Liver (tissue), 9 donors: ENCODE measurements around the gene MAP3K9. TPM values are rescaled to one million over a fixed set of nuclear protein-coding genes. Genes with fewer than 3 reads are reported as not detected.
A peak's percentile ranks its signal among the peaks of the same experiment; 100 is the strongest.

ENCODE experiments used
- DNase-seq: peaks from one replicate; pipeline ENCODE4 v3.0.0-alpha.2; 2017; ENCODE audit warnings: low spot score
- H3K27ac ChIP-seq, 2 donors: one replicate each; pipeline ENCODE4 v1.7.0; 2013; ENCODE audit warnings: inconsistent platforms in 2 of 2, low read length in 2 of 2, control low read depth in 1 of 2, low read depth in 1 of 2, mild to moderate bottlenecking in 1 of 2
- H3K27me3 ChIP-seq, 4 donors: one replicate each; pipeline versions ENCODE4 v1.6.1 to v1.7.0; 2013; ENCODE audit warnings: low read length in 3 of 4, inconsistent platforms in 1 of 4, mild to moderate bottlenecking in 1 of 4, moderate library complexity in 1 of 4; ENCODE audit not compliant: control insufficient read depth in 4 of 4, insufficient read depth in 4 of 4
- H3K36me3 ChIP-seq, 4 donors: one replicate each; pipeline versions ENCODE4 v1.6.1 to v1.7.0; 2013; ENCODE audit warnings: low read length in 3 of 4, mild to moderate bottlenecking in 3 of 4, low read depth in 1 of 4, moderate library complexity in 1 of 4; ENCODE audit not compliant: control insufficient read depth in 4 of 4, insufficient read depth in 3 of 4
- H3K4me1 ChIP-seq, 4 donors: one replicate each; pipeline versions ENCODE4 v1.6.1 to v1.7.0; 2013; ENCODE audit warnings: low read length in 3 of 4, mild to moderate bottlenecking in 3 of 4, moderate library complexity in 1 of 4; ENCODE audit not compliant: control insufficient read depth in 4 of 4, insufficient read depth in 4 of 4
- H3K4me3 ChIP-seq, 3 donors: one replicate each; pipeline versions ENCODE4 v1.6.1 to v1.7.0; 2013; ENCODE audit warnings: low read length in 3 of 3, control low read depth in 1 of 3, low read depth in 1 of 3, mild to moderate bottlenecking in 1 of 3
- H3K9ac ChIP-seq, 2 donors: one replicate each; pipeline ENCODE4 v1.7.0; 2013; ENCODE audit warnings: low read length in 2 of 2, mild to moderate bottlenecking in 2 of 2, moderate library complexity in 2 of 2, control low read depth in 1 of 2, low read depth in 1 of 2
- H3K9me3 ChIP-seq, 4 donors: one replicate each; pipeline versions ENCODE4 v1.6.1 to v1.7.0; 2013; ENCODE audit warnings: low read length in 3 of 4; ENCODE audit not compliant: control insufficient read depth in 4 of 4
- EGR1 ChIP-seq, 2 donors: IDR thresholded peaks; 2 replicates each; pipeline ENCODE4 v1.6.1; 2016 to 2018; ENCODE audit warnings: antibody characterized with exemption in 2 of 2, low read depth in 2 of 2
- FOXA1 ChIP-seq: IDR thresholded peaks from 2 replicates; pipeline ENCODE4 v1.6.1; 2016; ENCODE audit warnings: antibody characterized with exemption
- FOXA2 ChIP-seq: IDR thresholded peaks from 2 replicates; pipeline ENCODE4 v1.6.1; 2016; ENCODE audit warnings: antibody characterized with exemption
- JUND ChIP-seq, 2 donors: IDR thresholded peaks; 2 replicates each; pipeline ENCODE4 v1.6.1; 2016; ENCODE audit warnings: antibody characterized with exemption in 2 of 2
- NR2F2 ChIP-seq: IDR thresholded peaks from 2 replicates; pipeline ENCODE4 v1.6.1; 2016; ENCODE audit warnings: antibody characterized with exemption
- RAD21 ChIP-seq, 2 donors: IDR thresholded peaks; 2 replicates each; pipeline ENCODE4 v1.6.1; 2016; ENCODE audit warnings: antibody characterized with exemption in 2 of 2, mild to moderate bottlenecking in 2 of 2
- RXRA ChIP-seq, 2 donors: IDR thresholded peaks; 2 replicates each; pipeline ENCODE4 v1.6.1; 2017 to 2018; ENCODE audit warnings: antibody characterized with exemption in 2 of 2, mild to moderate bottlenecking in 1 of 2
- TAF1 ChIP-seq: conservative IDR thresholded peaks from 2 replicates; pipeline ENCODE4 v1.6.1; 2016; ENCODE audit warnings: antibody characterized with exemption, mild to moderate bottlenecking
- YY1 ChIP-seq: IDR thresholded peaks from 2 replicates; pipeline ENCODE4 v1.6.1; 2016; ENCODE audit warnings: antibody characterized with exemption, mild to moderate bottlenecking
- WGBS: extraction: QIAGEN DNeasy Blood & Tissue Kit; methylation state at CpG from one replicate; pipeline ENCODE4 v1.1.7; 2013; 5-methylcytosine and 5-hydroxymethylcytosine counted together
- polyA plus RNA-seq, 2 donors: library from polyadenylated mRNA; stranded (reverse) in 1 of 2; unstranded in 1 of 2; fragments of 200-250 nt in 1 of 2; fragments of >200 nt in 1 of 2; fragmentation: Nextera tagmentation in 1 of 2; extraction: Ambion mirVana in 1 of 2; gene quantifications; one replicate each; pipeline versions ENCODE4 v1.2.1 to v1.2.3, GENCODE V29; 2013 to 2015
- total RNA-seq, 2 donors: library from RNA; depleted of rRNA; stranded (reverse); fragments of >200 nt; gene quantifications; one replicate each; pipeline ENCODE4 v1.2.3, GENCODE V29; 2014
- TF ChIP-seq, protein P1 (sequence below): IDR thresholded peaks from 2 replicates; pipeline ENCODE4 v1.6.1; 2016; ENCODE audit warnings: antibody characterized with exemption
- TF ChIP-seq, protein P2 (sequence below): IDR thresholded peaks from 2 replicates; pipeline ENCODE4 v1.6.1; 2016; ENCODE audit warnings: antibody characterized with exemption, mild to moderate bottlenecking
- TF ChIP-seq, protein P3 (sequence below): IDR thresholded peaks from 2 replicates; pipeline ENCODE4 v1.6.1; 2016; ENCODE audit warnings: antibody characterized with exemption
- TF ChIP-seq, protein P4 (sequence below): IDR thresholded peaks from 2 replicates; pipeline ENCODE4 v1.6.1; 2016; ENCODE audit warnings: antibody characterized with exemption
- donor health status: healthy.
- donor health status: healthy.
- donor health status: healthy.
- donor health status: healthy.
- donor health status: healthy.

The MAP3K9 gene
- total and polyA plus RNA-seq, 4 donors = 0.65 to 5.2 (median 0.80) TPM

DNA sequence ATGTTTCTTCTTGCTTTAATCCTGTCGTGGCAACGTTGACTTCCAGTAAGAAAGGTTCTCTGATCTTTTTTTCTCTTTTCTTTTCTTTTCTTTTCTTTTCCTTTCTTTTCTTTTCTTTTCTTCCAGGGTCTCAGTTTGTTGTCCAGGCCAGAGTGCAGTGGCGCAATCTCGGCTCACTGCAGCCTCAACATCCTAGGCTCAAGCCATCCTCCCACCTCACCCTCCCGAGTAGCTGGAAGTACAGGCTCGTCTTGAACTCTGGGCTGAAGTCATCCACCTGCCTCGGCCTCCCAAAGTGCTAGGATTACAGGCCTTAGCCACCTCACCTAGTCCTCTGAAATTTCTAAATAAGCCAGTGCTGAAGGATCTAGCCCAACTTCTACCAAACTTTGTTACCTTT is 1.3 kb upstream of the MAP3K9 start:
- H3K27me3 ChIP-seq = no peaks in the 10 kb centered on the region
- no peak overlapping the region for H3K4me3 ChIP-seq
- peaks cover 0 to 13% (median 5%) of the 10 kb centered on the region in 4 donors for H3K4me1 ChIP-seq
- 68% methylated on average over 7 of the region's 7 CpGs for WGBS
- H3K27ac ChIP-seq = no peak overlapping the region
- no peak for TF ChIP-seq FOXA2
- TF ChIP-seq TAF1 = no peak
- TF ChIP-seq EGR1 (IDR thresholded peaks at IDR 0.05; ENCODE audit: low read depth in 2 of 2) = no peak
- TF ChIP-seq, protein P1, sequence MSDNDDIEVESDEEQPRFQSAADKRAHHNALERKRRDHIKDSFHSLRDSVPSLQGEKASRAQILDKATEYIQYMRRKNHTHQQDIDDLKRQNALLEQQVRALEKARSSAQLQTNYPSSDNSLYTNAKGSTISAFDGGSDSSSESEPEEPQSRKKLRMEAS = no peak
- TF ChIP-seq, protein P2, sequence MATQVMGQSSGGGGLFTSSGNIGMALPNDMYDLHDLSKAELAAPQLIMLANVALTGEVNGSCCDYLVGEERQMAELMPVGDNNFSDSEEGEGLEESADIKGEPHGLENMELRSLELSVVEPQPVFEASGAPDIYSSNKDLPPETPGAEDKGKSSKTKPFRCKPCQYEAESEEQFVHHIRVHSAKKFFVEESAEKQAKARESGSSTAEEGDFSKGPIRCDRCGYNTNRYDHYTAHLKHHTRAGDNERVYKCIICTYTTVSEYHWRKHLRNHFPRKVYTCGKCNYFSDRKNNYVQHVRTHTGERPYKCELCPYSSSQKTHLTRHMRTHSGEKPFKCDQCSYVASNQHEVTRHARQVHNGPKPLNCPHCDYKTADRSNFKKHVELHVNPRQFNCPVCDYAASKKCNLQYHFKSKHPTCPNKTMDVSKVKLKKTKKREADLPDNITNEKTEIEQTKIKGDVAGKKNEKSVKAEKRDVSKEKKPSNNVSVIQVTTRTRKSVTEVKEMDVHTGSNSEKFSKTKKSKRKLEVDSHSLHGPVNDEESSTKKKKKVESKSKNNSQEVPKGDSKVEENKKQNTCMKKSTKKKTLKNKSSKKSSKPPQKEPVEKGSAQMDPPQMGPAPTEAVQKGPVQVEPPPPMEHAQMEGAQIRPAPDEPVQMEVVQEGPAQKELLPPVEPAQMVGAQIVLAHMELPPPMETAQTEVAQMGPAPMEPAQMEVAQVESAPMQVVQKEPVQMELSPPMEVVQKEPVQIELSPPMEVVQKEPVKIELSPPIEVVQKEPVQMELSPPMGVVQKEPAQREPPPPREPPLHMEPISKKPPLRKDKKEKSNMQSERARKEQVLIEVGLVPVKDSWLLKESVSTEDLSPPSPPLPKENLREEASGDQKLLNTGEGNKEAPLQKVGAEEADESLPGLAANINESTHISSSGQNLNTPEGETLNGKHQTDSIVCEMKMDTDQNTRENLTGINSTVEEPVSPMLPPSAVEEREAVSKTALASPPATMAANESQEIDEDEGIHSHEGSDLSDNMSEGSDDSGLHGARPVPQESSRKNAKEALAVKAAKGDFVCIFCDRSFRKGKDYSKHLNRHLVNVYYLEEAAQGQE = no peak
- TF ChIP-seq NR2F2 = no peak
- H3K9me3 ChIP-seq = no peaks in the 10 kb centered on the region
- DNase-seq = no peak
- H3K36me3 ChIP-seq = no peaks in the 10 kb centered on the region
- no peak overlapping the region for H3K9ac ChIP-seq

DNA sequence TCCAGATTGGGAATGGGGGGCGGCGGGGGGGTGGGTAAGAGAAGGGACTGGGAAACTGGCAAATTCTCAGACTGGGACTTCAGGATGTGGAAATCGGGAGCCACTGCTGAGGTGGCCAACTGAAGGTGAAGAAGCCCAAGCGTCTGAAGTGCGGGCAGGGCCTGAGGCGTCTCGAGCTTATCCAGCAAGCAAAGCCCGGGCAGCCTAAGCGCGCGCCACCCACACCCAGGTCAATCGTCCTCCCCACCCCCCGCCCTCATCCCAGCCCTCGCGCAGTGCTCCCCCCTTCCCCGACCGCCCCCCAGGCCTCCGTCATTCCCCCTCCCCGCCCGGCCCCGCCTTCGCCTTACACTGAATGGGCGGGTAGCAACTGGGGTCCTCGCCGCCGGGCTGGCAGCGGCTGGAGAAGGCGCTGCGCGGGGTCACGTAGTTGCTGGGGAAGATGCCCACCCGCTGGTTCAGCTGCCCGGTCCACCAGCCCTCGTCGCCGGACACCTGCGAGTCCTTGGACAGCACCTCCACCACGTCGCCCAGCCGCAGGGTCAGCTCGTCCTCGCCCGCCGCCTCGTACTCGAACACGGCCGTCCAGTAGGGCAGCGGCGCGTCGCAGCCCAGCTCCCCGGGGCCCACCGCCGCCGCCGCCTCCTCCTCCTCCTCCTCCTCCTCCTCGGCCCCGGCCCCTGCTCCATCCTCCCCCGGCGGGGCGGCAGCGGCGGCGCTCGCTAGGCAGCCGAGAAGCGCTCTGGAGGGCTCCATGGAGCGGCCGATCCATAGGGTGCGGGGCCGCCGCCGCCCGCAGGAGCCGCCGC is 693 bp downstream of the MAP3K9 start:
- no peaks in the 10 kb centered on the region for H3K36me3 ChIP-seq
- H3K4me3 ChIP-seq = peak overlapping the region; percentile 59 to 96 (median 79)
- TF ChIP-seq, protein P3, sequence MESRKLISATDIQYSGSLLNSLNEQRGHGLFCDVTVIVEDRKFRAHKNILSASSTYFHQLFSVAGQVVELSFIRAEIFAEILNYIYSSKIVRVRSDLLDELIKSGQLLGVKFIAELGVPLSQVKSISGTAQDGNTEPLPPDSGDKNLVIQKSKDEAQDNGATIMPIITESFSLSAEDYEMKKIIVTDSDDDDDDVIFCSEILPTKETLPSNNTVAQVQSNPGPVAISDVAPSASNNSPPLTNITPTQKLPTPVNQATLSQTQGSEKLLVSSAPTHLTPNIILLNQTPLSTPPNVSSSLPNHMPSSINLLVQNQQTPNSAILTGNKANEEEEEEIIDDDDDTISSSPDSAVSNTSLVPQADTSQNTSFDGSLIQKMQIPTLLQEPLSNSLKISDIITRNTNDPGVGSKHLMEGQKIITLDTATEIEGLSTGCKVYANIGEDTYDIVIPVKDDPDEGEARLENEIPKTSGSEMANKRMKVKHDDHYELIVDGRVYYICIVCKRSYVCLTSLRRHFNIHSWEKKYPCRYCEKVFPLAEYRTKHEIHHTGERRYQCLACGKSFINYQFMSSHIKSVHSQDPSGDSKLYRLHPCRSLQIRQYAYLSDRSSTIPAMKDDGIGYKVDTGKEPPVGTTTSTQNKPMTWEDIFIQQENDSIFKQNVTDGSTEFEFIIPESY = no peak
- TF ChIP-seq YY1 (no peak), JUND (IDR thresholded peaks at IDR 0.05) (no peak), RAD21 (IDR thresholded peaks at IDR 0.05) (no peak), RXRA (IDR thresholded peaks at IDR 0.05) (no peak), EGR1 (IDR thresholded peaks at IDR 0.05; ENCODE audit: low read depth in 2 of 2) (no peak), FOXA1 (no peak), NR2F2 (no peak), TAF1 (no peak), FOXA2 (no peak)
- TF ChIP-seq, protein P2 = no peak
- TF ChIP-seq, protein P1 = no peak
- TF ChIP-seq, protein P4, sequence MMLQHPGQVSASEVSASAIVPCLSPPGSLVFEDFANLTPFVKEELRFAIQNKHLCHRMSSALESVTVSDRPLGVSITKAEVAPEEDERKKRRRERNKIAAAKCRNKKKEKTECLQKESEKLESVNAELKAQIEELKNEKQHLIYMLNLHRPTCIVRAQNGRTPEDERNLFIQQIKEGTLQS = no peak
- 2% methylated on average over 77 of the region's 77 CpGs for WGBS
- no peaks in the 10 kb centered on the region for H3K9me3 ChIP-seq
- no peak overlapping the region for H3K9ac ChIP-seq
- H3K27me3 ChIP-seq = no peaks in the 10 kb centered on the region
- DNase-seq = peak; percentile 41
- peaks cover 0 to 13% (median 5%) of the 10 kb centered on the region in 4 donors for H3K4me1 ChIP-seq
- H3K27ac ChIP-seq = peak overlapping the region; percentile 31 to 49
